ENCODE data around the gene TCF7L1. TPM values are rescaled to one million over a fixed set of nuclear protein-coding genes. Genes with fewer than 3 reads are reported as not detected.
A peak's percentile ranks its signal among the peaks of the same experiment; 100 is the strongest.

Gene TCF7L1
- total RNA-seq, 1 donor from 2014 or later: 83.8 TPM

DNA sequence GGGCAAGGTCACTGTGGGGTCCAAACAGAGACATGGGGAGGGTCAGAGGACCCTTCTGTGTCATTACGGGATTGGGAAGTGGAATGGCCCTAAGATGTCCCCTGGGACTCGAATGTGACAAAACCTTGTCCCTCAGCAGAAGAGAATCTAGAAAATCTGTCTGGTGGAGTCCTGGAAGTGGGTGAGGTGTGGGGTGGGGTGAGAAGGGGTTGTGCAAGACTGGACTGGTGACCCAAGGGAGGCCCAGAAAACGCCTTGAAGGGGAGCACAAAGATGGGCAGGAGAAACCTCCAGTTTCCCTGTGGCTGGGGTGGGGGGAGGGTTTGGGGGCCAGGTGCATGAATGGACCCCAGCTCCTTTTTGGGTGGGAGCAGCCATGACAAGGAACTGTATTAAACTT, 79.6 kb downstream of the TCF7L1 start:
- Mint-ChIP-seq H3K27me3 (ENCODE audit: unreplicated experiment) (peaks cover 11% of the 10 kb centered on the region), H3K4me3 (ENCODE audit: unreplicated experiment) (peak overlapping the region; percentile 23), H3K9me3 (ENCODE audit: unreplicated experiment) (no peaks in the 10 kb centered on the region), H3K36me3 (ENCODE audit: low read depth, unreplicated experiment) (peaks cover 3% of the 10 kb centered on the region), H3K4me1 (ENCODE audit: unreplicated experiment) (peaks cover 39% of the 10 kb centered on the region), H3K27ac (ENCODE audit: unreplicated experiment) (peak overlapping the region; percentile 58)
- no peak for DNase-seq (ENCODE audit: low spot score)
- TF ChIP-seq, protein P1, sequence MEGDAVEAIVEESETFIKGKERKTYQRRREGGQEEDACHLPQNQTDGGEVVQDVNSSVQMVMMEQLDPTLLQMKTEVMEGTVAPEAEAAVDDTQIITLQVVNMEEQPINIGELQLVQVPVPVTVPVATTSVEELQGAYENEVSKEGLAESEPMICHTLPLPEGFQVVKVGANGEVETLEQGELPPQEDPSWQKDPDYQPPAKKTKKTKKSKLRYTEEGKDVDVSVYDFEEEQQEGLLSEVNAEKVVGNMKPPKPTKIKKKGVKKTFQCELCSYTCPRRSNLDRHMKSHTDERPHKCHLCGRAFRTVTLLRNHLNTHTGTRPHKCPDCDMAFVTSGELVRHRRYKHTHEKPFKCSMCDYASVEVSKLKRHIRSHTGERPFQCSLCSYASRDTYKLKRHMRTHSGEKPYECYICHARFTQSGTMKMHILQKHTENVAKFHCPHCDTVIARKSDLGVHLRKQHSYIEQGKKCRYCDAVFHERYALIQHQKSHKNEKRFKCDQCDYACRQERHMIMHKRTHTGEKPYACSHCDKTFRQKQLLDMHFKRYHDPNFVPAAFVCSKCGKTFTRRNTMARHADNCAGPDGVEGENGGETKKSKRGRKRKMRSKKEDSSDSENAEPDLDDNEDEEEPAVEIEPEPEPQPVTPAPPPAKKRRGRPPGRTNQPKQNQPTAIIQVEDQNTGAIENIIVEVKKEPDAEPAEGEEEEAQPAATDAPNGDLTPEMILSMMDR (IDR thresholded peaks at IDR 0.05; ENCODE audit: unreplicated experiment): no peak

DNA sequence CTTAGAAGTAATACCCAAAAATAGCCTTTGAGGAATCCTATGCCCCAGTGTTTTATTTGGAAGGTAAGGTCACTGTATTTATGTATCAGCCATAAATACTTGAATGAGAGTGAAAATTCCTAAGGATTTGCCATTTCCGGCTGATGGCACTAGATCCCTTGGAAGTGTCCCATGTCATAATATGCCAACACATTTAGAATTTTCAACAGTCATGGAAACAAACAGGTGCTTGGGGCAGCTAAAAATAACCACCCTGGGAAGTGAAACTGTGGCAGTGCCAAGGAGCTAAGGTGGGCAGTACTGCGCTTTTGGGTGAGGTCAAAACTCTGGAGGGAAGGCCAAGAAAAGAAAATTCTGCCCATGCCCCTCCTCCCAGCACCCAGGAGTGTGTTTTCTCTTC, 80.2 kb downstream of the TCF7L1 start:
- H3K36me3 Mint-ChIP-seq (ENCODE audit: low read depth, unreplicated experiment): peaks cover 3% of the 10 kb centered on the region
- no peak overlapping the region for H3K4me3 Mint-ChIP-seq (ENCODE audit: unreplicated experiment)
- no peak overlapping the region for H3K27ac Mint-ChIP-seq (ENCODE audit: unreplicated experiment)
- no peak for DNase-seq (ENCODE audit: low spot score)
- TF ChIP-seq, protein P1 (IDR thresholded peaks at IDR 0.05; ENCODE audit: unreplicated experiment): no peak
- peaks cover 39% of the 10 kb centered on the region for H3K4me1 Mint-ChIP-seq (ENCODE audit: unreplicated experiment)
- H3K9me3 Mint-ChIP-seq (ENCODE audit: unreplicated experiment): no peaks in the 10 kb centered on the region
- peaks cover 11% of the 10 kb centered on the region for H3K27me3 Mint-ChIP-seq (ENCODE audit: unreplicated experiment)

DNA sequence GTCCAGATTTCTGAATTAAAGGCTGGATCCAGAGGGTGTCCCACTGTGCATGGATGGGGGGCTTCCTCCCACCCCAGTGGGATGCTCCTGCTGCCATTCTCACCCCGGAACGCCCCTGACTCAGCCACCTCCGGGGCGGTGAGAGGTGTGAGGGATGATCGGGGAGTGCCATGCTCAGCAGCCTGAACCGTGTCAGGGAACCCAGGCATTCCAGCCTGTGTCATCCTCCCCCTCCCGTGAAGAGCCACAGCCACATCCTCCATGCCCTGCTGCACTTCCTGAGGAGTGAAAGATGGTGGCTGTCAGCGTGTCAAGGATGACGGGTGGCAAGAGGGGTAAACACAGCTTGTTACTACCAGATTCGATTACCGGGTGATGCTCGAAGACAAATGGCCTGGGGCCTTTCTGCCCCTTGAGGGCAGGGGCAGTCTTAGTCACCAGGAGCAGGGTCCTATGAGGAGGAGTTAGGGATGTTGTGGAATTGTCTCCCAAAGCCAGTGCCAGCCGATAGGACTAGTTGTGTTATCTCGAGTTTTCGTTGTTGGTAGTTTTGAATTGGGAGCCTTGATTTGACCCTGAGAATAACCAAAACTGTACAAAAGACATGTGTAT, 80.8 kb downstream of the TCF7L1 start:
- peaks cover 3% of the 10 kb centered on the region for H3K36me3 Mint-ChIP-seq (ENCODE audit: low read depth, unreplicated experiment)
- H3K4me1 Mint-ChIP-seq (ENCODE audit: unreplicated experiment): peaks cover 39% of the 10 kb centered on the region
- no peak overlapping the region for H3K4me3 Mint-ChIP-seq (ENCODE audit: unreplicated experiment)

DNA sequence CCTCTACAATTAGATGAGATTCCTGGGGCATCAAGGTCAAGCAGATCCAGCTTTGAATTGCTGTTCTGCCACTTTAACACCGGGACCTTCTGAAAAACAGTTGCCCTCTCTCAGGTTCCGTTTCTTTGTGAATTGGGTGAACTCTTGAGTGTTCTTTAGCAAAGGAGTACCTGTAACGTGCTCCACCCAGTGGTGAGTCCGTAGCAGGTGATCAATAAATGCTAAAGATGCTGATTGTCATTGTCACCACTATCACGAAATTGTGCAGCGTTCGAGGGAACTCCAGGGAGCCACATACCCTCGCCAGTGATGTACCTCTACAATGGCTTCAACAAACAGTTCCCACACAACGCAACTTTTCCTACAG, 81.9 kb downstream of the TCF7L1 start:
- Mint-ChIP-seq H3K27ac (ENCODE audit: unreplicated experiment) (peak overlapping the region; percentile 84), H3K4me1 (ENCODE audit: unreplicated experiment) (peaks cover 39% of the 10 kb centered on the region)
- DNase-seq (ENCODE audit: low spot score): no peak

More for the DNA sequence above, 80.8 kb downstream of the TCF7L1 start:
- DNase-seq (ENCODE audit: low spot score): no peak
- H3K27ac Mint-ChIP-seq (ENCODE audit: unreplicated experiment): peak overlapping the region; percentile 11
- peaks cover 11% of the 10 kb centered on the region for H3K27me3 Mint-ChIP-seq (ENCODE audit: unreplicated experiment)
- TF ChIP-seq, protein P1 (IDR thresholded peaks at IDR 0.05; ENCODE audit: unreplicated experiment): no peak
- no peaks in the 10 kb centered on the region for H3K9me3 Mint-ChIP-seq (ENCODE audit: unreplicated experiment)

More for the DNA sequence above, 81.9 kb downstream of the TCF7L1 start:
- Mint-ChIP-seq H3K27me3 (ENCODE audit: unreplicated experiment) (peaks cover 10% of the 10 kb centered on the region), H3K4me3 (ENCODE audit: unreplicated experiment) (no peak overlapping the region), H3K36me3 (ENCODE audit: low read depth, unreplicated experiment) (peaks cover 3% of the 10 kb centered on the region), H3K9me3 (ENCODE audit: unreplicated experiment) (no peaks in the 10 kb centered on the region)
- TF ChIP-seq, protein P1 (IDR thresholded peaks at IDR 0.05; ENCODE audit: unreplicated experiment): no peak

Data from endothelial cell (in vitro differentiated cells).